ENCODE measurements around the gene ABCA5.
A peak's percentile ranks its signal among the peaks of the same experiment; 100 is the strongest.

Gene ABCA5

GRCh38 chr17:69246726-69247375, 80.1 kb downstream of the ABCA5 start:
- H3K9me3 ChIP-seq (ENCODE audit: control insufficient read depth in 1 of 2, low read length in 2 of 2): no peaks in the 10 kb centered on the region
- no peaks in the 10 kb centered on the region for H3K27me3 ChIP-seq (ENCODE audit: low read depth, low read length)
- H3K4me3 ChIP-seq (ENCODE audit: low read depth in 1 of 2, low read length in 2 of 2): no peak overlapping the region
- no peaks in the 10 kb centered on the region for H3K4me1 ChIP-seq (ENCODE audit: control insufficient read depth in 1 of 2, insufficient read depth in 2 of 2, low read length in 2 of 2)
- no peak overlapping the region for H3K27ac ChIP-seq (ENCODE audit: low read length)
- H3K36me3 ChIP-seq (ENCODE audit: control insufficient read depth in 1 of 2, insufficient read depth in 2 of 2, low read length in 2 of 2): peaks cover 0 to 8% of the 10 kb centered on the region in 2 donors

GRCh38 chr17:69246202-69246601, 80.7 kb downstream of the ABCA5 start:
- Histone ChIP-seq H3K9me3 (ENCODE audit: control insufficient read depth in 1 of 2, low read length in 2 of 2) (no peaks in the 10 kb centered on the region), H3K4me3 (ENCODE audit: low read depth in 1 of 2, low read length in 2 of 2) (no peak overlapping the region), H3K4me1 (ENCODE audit: control insufficient read depth in 1 of 2, insufficient read depth in 2 of 2, low read length in 2 of 2) (no peaks in the 10 kb centered on the region), H3K36me3 (ENCODE audit: control insufficient read depth in 1 of 2, insufficient read depth in 2 of 2, low read length in 2 of 2) (peaks cover 0 to 10% of the 10 kb centered on the region in 2 donors), H3K27ac (ENCODE audit: low read length) (no peak overlapping the region), H3K27me3 (ENCODE audit: low read depth, low read length) (no peaks in the 10 kb centered on the region)

GRCh38 chr17:69245617-69246016, 81.3 kb downstream of the ABCA5 start:
- H3K9me3 ChIP-seq (ENCODE audit: control insufficient read depth in 1 of 2, low read length in 2 of 2): no peaks in the 10 kb centered on the region
- no peaks in the 10 kb centered on the region for H3K4me1 ChIP-seq (ENCODE audit: control insufficient read depth in 1 of 2, insufficient read depth in 2 of 2, low read length in 2 of 2)
- H3K27ac ChIP-seq (ENCODE audit: low read length): no peak overlapping the region
- H3K4me3 ChIP-seq (ENCODE audit: low read depth in 1 of 2, low read length in 2 of 2): no peak overlapping the region
- H3K27me3 ChIP-seq (ENCODE audit: low read depth, low read length): no peaks in the 10 kb centered on the region
- H3K36me3 ChIP-seq (ENCODE audit: control insufficient read depth in 1 of 2, insufficient read depth in 2 of 2, low read length in 2 of 2): peaks cover 5 to 11% of the 10 kb centered on the region in 2 donors

GRCh38 chr17:69239611-69240600, 87.0 kb downstream of the ABCA5 start:
- Histone ChIP-seq H3K27me3 (ENCODE audit: low read depth, low read length) (no peaks in the 10 kb centered on the region), H3K9me3 (ENCODE audit: control insufficient read depth in 1 of 2, low read length in 2 of 2) (no peaks in the 10 kb centered on the region), H3K36me3 (ENCODE audit: control insufficient read depth in 1 of 2, insufficient read depth in 2 of 2, low read length in 2 of 2) (peaks cover 5 to 8% of the 10 kb centered on the region in 2 donors), H3K4me3 (ENCODE audit: low read depth in 1 of 2, low read length in 2 of 2) (no peak overlapping the region), H3K4me1 (ENCODE audit: control insufficient read depth in 1 of 2, insufficient read depth in 2 of 2, low read length in 2 of 2) (peaks cover 3% of the 10 kb centered on the region in 2 donors), H3K27ac (ENCODE audit: low read length) (no peak overlapping the region)

GRCh38 chr17:69236946-69237345, 90.0 kb downstream of the ABCA5 start:
- no peak overlapping the region for H3K4me3 ChIP-seq (ENCODE audit: low read depth in 1 of 2, low read length in 2 of 2)
- no peaks in the 10 kb centered on the region for H3K27me3 ChIP-seq (ENCODE audit: low read depth, low read length)
- H3K36me3 ChIP-seq (ENCODE audit: control insufficient read depth in 1 of 2, insufficient read depth in 2 of 2, low read length in 2 of 2): peaks cover 3 to 5% of the 10 kb centered on the region in 2 donors
- H3K27ac ChIP-seq (ENCODE audit: low read length): no peak overlapping the region
- peaks cover 3% of the 10 kb centered on the region in 2 donors for H3K4me1 ChIP-seq (ENCODE audit: control insufficient read depth in 1 of 2, insufficient read depth in 2 of 2, low read length in 2 of 2)
- H3K9me3 ChIP-seq (ENCODE audit: control insufficient read depth in 1 of 2, low read length in 2 of 2): peaks cover 5 to 7% of the 10 kb centered on the region in 2 donors

GRCh38 chr17:69236464-69236863, 90.5 kb downstream of the ABCA5 start:
- no peaks in the 10 kb centered on the region for H3K27me3 ChIP-seq (ENCODE audit: low read depth, low read length)
- H3K27ac ChIP-seq (ENCODE audit: low read length): no peak overlapping the region
- peaks cover 5 to 9% of the 10 kb centered on the region in 2 donors for H3K9me3 ChIP-seq (ENCODE audit: control insufficient read depth in 1 of 2, low read length in 2 of 2)
- H3K4me3 ChIP-seq (ENCODE audit: low read depth in 1 of 2, low read length in 2 of 2): no peak overlapping the region
- peaks cover 3 to 5% of the 10 kb centered on the region in 2 donors for H3K36me3 ChIP-seq (ENCODE audit: control insufficient read depth in 1 of 2, insufficient read depth in 2 of 2, low read length in 2 of 2)
- peaks cover 3% of the 10 kb centered on the region in 2 donors for H3K4me1 ChIP-seq (ENCODE audit: control insufficient read depth in 1 of 2, insufficient read depth in 2 of 2, low read length in 2 of 2)

- Histone ChIP-seq H3K4me1 (ENCODE audit: control insufficient read depth in 1 of 2, insufficient read depth in 2 of 2, low read length in 2 of 2) (peaks cover 3% of the 10 kb centered on the region in 2 donors), H3K4me3 (ENCODE audit: low read depth in 1 of 2, low read length in 2 of 2) (no peak overlapping the region), H3K27ac (ENCODE audit: low read length) (no peak overlapping the region), H3K36me3 (ENCODE audit: control insufficient read depth in 1 of 2, insufficient read depth in 2 of 2, low read length in 2 of 2) (no peaks in the 10 kb centered on the region), H3K9me3 (ENCODE audit: control insufficient read depth in 1 of 2, low read length in 2 of 2) (peaks cover 5 to 11% of the 10 kb centered on the region in 2 donors), H3K27me3 (ENCODE audit: low read depth, low read length) (no peaks in the 10 kb centered on the region)
Observed at GRCh38 chr17:69235338-69236058, 91.4 kb downstream of the ABCA5 start.

GRCh38 chr17:69232650-69233049, 94.3 kb downstream of the ABCA5 start:
- no peaks in the 10 kb centered on the region for H3K27me3 ChIP-seq (ENCODE audit: low read depth, low read length)
- no peak overlapping the region for H3K4me3 ChIP-seq (ENCODE audit: low read depth in 1 of 2, low read length in 2 of 2)
- no peaks in the 10 kb centered on the region for H3K36me3 ChIP-seq (ENCODE audit: control insufficient read depth in 1 of 2, insufficient read depth in 2 of 2, low read length in 2 of 2)
- peaks cover 5 to 11% of the 10 kb centered on the region in 2 donors for H3K9me3 ChIP-seq (ENCODE audit: control insufficient read depth in 1 of 2, low read length in 2 of 2)
- peaks cover 3 to 7% of the 10 kb centered on the region in 2 donors for H3K4me1 ChIP-seq (ENCODE audit: control insufficient read depth in 1 of 2, insufficient read depth in 2 of 2, low read length in 2 of 2)
- no peak overlapping the region for H3K27ac ChIP-seq (ENCODE audit: low read length)

GRCh38 chr17:69231521-69231920, 95.4 kb downstream of the ABCA5 start:
- H3K36me3 ChIP-seq (ENCODE audit: control insufficient read depth in 1 of 2, insufficient read depth in 2 of 2, low read length in 2 of 2): no peaks in the 10 kb centered on the region
- no peak overlapping the region for H3K4me3 ChIP-seq (ENCODE audit: low read depth in 1 of 2, low read length in 2 of 2)
- peaks cover 3 to 7% of the 10 kb centered on the region in 2 donors for H3K4me1 ChIP-seq (ENCODE audit: control insufficient read depth in 1 of 2, insufficient read depth in 2 of 2, low read length in 2 of 2)
- no peak overlapping the region for H3K27ac ChIP-seq (ENCODE audit: low read length)
- H3K9me3 ChIP-seq (ENCODE audit: control insufficient read depth in 1 of 2, low read length in 2 of 2): peaks cover 5 to 11% of the 10 kb centered on the region in 2 donors
- H3K27me3 ChIP-seq (ENCODE audit: low read depth, low read length): no peaks in the 10 kb centered on the region

- H3K9me3 ChIP-seq (ENCODE audit: control insufficient read depth in 1 of 2, low read length in 2 of 2): peaks cover 5 to 11% of the 10 kb centered on the region in 2 donors
- no peak overlapping the region for H3K27ac ChIP-seq (ENCODE audit: low read length)
- H3K4me1 ChIP-seq (ENCODE audit: control insufficient read depth in 1 of 2, insufficient read depth in 2 of 2, low read length in 2 of 2): peaks cover 3 to 7% of the 10 kb centered on the region in 2 donors
- H3K36me3 ChIP-seq (ENCODE audit: control insufficient read depth in 1 of 2, insufficient read depth in 2 of 2, low read length in 2 of 2): no peaks in the 10 kb centered on the region
- no peaks in the 10 kb centered on the region for H3K27me3 ChIP-seq (ENCODE audit: low read depth, low read length)
- H3K4me3 ChIP-seq (ENCODE audit: low read depth in 1 of 2, low read length in 2 of 2): no peak overlapping the region
Observed at GRCh38 chr17:69230939-69231338, 96.0 kb downstream of the ABCA5 start.

- Histone ChIP-seq H3K4me3 (ENCODE audit: low read depth in 1 of 2, low read length in 2 of 2) (peak within 1 kb of the TSS; percentile 7 to 37), H3K9me3 (ENCODE audit: control insufficient read depth in 1 of 2, low read length in 2 of 2) (peaks cover 5 to 11% of the 10 kb centered on the region in 2 donors), H3K27ac (ENCODE audit: low read length) (peak within 1 kb of the TSS; percentile 42), H3K4me1 (ENCODE audit: control insufficient read depth in 1 of 2, insufficient read depth in 2 of 2, low read length in 2 of 2) (peaks cover 0 to 3% of the 10 kb centered on the region in 2 donors), H3K27me3 (ENCODE audit: low read depth, low read length) (no peaks in the 10 kb centered on the region), H3K36me3 (ENCODE audit: control insufficient read depth in 1 of 2, insufficient read depth in 2 of 2, low read length in 2 of 2) (no peaks in the 10 kb centered on the region)
Observed at GRCh38 chr17:69228576-69228975, 98.4 kb downstream of the ABCA5 start, which contains the start of gene ABCA10. ABCA10 (minus strand) TSS chr17:69228824; CDS start chr17:69225358, 3,466 bp downstream.
